Measurements from ENCODE around the gene RGS7.

GRCh38 chr1:241074507-241074906 is 282.5 kb downstream of the RGS7 start:
- TF ChIP-seq POLR2A (IDR thresholded peaks at IDR 0.05): no peak
- TF ChIP-seq, protein P1, sequence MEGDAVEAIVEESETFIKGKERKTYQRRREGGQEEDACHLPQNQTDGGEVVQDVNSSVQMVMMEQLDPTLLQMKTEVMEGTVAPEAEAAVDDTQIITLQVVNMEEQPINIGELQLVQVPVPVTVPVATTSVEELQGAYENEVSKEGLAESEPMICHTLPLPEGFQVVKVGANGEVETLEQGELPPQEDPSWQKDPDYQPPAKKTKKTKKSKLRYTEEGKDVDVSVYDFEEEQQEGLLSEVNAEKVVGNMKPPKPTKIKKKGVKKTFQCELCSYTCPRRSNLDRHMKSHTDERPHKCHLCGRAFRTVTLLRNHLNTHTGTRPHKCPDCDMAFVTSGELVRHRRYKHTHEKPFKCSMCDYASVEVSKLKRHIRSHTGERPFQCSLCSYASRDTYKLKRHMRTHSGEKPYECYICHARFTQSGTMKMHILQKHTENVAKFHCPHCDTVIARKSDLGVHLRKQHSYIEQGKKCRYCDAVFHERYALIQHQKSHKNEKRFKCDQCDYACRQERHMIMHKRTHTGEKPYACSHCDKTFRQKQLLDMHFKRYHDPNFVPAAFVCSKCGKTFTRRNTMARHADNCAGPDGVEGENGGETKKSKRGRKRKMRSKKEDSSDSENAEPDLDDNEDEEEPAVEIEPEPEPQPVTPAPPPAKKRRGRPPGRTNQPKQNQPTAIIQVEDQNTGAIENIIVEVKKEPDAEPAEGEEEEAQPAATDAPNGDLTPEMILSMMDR (IDR thresholded peaks at IDR 0.05): no peak

All from body of pancreas (tissue), 4 donors.